CMK (cell line): Measurements from ENCODE around the gene SIX1.

Experiments
- DNase-seq: peaks from one replicate; pipeline ENCODE4 v3.0.0-alpha.2; 2010; ENCODE audit warnings: low read depth

Gene SIX1

GRCh38 chr14:60655119-60655897, 6.0 kb upstream of the SIX1 start:
- no peak for DNase-seq

- DNase-seq, result no peak
Measured at GRCh38 chr14:60654334-60654821, 5.1 kb upstream of the SIX1 start.

GRCh38 chr14:60653701-60654161, 4.5 kb upstream of the SIX1 start:
- no peak for DNase-seq

GRCh38 chr14:60652674-60653651, 3.7 kb upstream of the SIX1 start:
- no peak for DNase-seq

GRCh38 chr14:60651796-60652673, 2.8 kb upstream of the SIX1 start:
- no peak for DNase-seq

GRCh38 chr14:60651086-60651795, 2.0 kb upstream of the SIX1 start:
- DNase-seq, result no peak

GRCh38 chr14:60650373-60650961, 1.2 kb upstream of the SIX1 start:
- no peak for DNase-seq

- DNase-seq, result no peak
Measured at GRCh38 chr14:60649875-60650372, 647 bp upstream of the SIX1 start.

GRCh38 chr14:60648249-60648933, 886 bp downstream of the SIX1 start:
- DNase-seq, result no peak

- DNase-seq, result no peak
Measured at GRCh38 chr14:60647837-60648248, 1.4 kb downstream of the SIX1 start.

GRCh38 chr14:60647081-60647836, 2.0 kb downstream of the SIX1 start:
- no peak for DNase-seq

- DNase-seq, result no peak
Measured at GRCh38 chr14:60646226-60646818, 3.0 kb downstream of the SIX1 start.

GRCh38 chr14:60645126-60645741, 4.0 kb downstream of the SIX1 start:
- no peak for DNase-seq

- DNase-seq, result no peak
Measured at GRCh38 chr14:60644666-60645065, 4.6 kb downstream of the SIX1 start.

- no peak for DNase-seq
Measured at GRCh38 chr14:60643463-60644314, 5.6 kb downstream of the SIX1 start.

- DNase-seq, result no peak
Measured at GRCh38 chr14:60643141-60643462, 6.2 kb downstream of the SIX1 start.
